H9 (cell line): Measurements from ENCODE around the gene ATP13A1. TPM values are rescaled to one million over a fixed set of nuclear protein-coding genes. Genes with fewer than 3 reads are reported as not detected.

ENCODE experiments used
- DNase-seq: peaks from one replicate; pipeline ENCODE4 v3.0.0-alpha.2; 2017
- H2AFZ ChIP-seq: one replicate; pipeline ENCODE4 v1.6.1; 2013; ENCODE audit warnings: mild to moderate bottlenecking, low read length, control low read depth, moderate library complexity
- H2AK5ac ChIP-seq: 2 replicates; pipeline ENCODE4 v1.6.1; 2013; ENCODE audit warnings: low read length, control low read depth, mixed read lengths; ENCODE audit not compliant: insufficient read length
- H2BK120ac ChIP-seq: one replicate; pipeline ENCODE4 v1.6.1; 2013; ENCODE audit warnings: low read depth, mild to moderate bottlenecking, low read length, control low read depth, inconsistent platforms; ENCODE audit not compliant: poor library complexity, severe bottlenecking
- H2BK12ac ChIP-seq: 2 replicates; pipeline ENCODE4 v1.6.1; 2013; ENCODE audit warnings: low read length, control low read depth, mixed read lengths, low read depth; ENCODE audit not compliant: insufficient read length
- H2BK15ac ChIP-seq: 2 replicates; pipeline ENCODE4 v1.6.1; 2013; ENCODE audit warnings: low read depth, low read length, control low read depth
- H2BK20ac ChIP-seq: one replicate; pipeline ENCODE4 v1.6.1; 2013; ENCODE audit warnings: low read depth, mild to moderate bottlenecking, low read length, control low read depth, inconsistent platforms; ENCODE audit not compliant: poor library complexity, severe bottlenecking
- H2BK5ac ChIP-seq: 2 replicates; pipeline ENCODE4 v1.6.1; 2013; ENCODE audit warnings: low read length, control low read depth, mixed read lengths; ENCODE audit not compliant: insufficient read length
- H3K14ac ChIP-seq: 2 replicates; pipeline ENCODE4 v1.6.1; 2013; ENCODE audit warnings: low read length, control low read depth; ENCODE audit not compliant: insufficient read depth
- H3K18ac ChIP-seq: 2 replicates; pipeline ENCODE4 v1.6.1; 2013; ENCODE audit warnings: low read depth, mild to moderate bottlenecking, mixed read lengths, low read length, control low read depth; ENCODE audit not compliant: insufficient read length
- H3K23ac ChIP-seq: 2 replicates; pipeline ENCODE4 v1.6.1; 2013; ENCODE audit warnings: low read length, control low read depth, mixed read lengths, low read depth; ENCODE audit not compliant: insufficient read length
- H3K23me2 ChIP-seq: 2 replicates; pipeline ENCODE4 v1.6.1; 2013; ENCODE audit warnings: low read depth, mild to moderate bottlenecking, mixed read lengths, low read length, control low read depth; ENCODE audit not compliant: insufficient read length, poor library complexity, severe bottlenecking
- H3K27ac ChIP-seq: 2 replicates; pipeline ENCODE4 v1.5.1; 2013; ENCODE audit warnings: low read length, control low read depth, mixed read lengths, low read depth; ENCODE audit not compliant: insufficient read length
- H3K27me3 ChIP-seq: 2 replicates; pipeline ENCODE4 v1.6.1; 2013; ENCODE audit warnings: low read length, control low read depth, inconsistent platforms; ENCODE audit not compliant: insufficient read depth
- H3K4ac ChIP-seq: 2 replicates; pipeline ENCODE4 v1.6.1; 2013; ENCODE audit warnings: low read depth, mild to moderate bottlenecking, control low read depth, inconsistent platforms, low read length, moderate library complexity
- H3K4me1 ChIP-seq: 2 replicates; pipeline ENCODE4 v1.6.1; 2013; ENCODE audit warnings: low read length, control low read depth, inconsistent platforms; ENCODE audit not compliant: insufficient read depth
- H3K4me2 ChIP-seq: 2 replicates; pipeline ENCODE4 v1.6.1; 2013; ENCODE audit warnings: low read length, control low read depth, mixed read lengths; ENCODE audit not compliant: insufficient read length, insufficient read depth
- H3K56ac ChIP-seq: 2 replicates; pipeline ENCODE4 v1.6.1; 2013; ENCODE audit warnings: low read depth, mild to moderate bottlenecking, mixed read lengths, low read length, control low read depth; ENCODE audit not compliant: insufficient read length
- H3K79me1 ChIP-seq: 2 replicates; pipeline ENCODE4 v1.6.1; 2013; ENCODE audit warnings: low read depth, mild to moderate bottlenecking, moderate library complexity, low read length, control low read depth, inconsistent platforms; ENCODE audit not compliant: insufficient read depth, poor library complexity, severe bottlenecking
- H3K79me2 ChIP-seq: 2 replicates; pipeline ENCODE4 v1.6.1; 2013; ENCODE audit warnings: low read length, control low read depth, inconsistent platforms; ENCODE audit not compliant: insufficient read depth
- H3K9ac ChIP-seq: 2 replicates; pipeline ENCODE4 v1.6.1; 2013; ENCODE audit warnings: low read length, control low read depth, mixed read lengths; ENCODE audit not compliant: insufficient read length; ENCODE audit errors: extremely low read depth
- H3K9me3 ChIP-seq: one replicate; pipeline ENCODE4 v1.6.1; 2013; ENCODE audit warnings: low read depth, low read length, inconsistent platforms; ENCODE audit not compliant: control insufficient read depth
- H3T11ph ChIP-seq: one replicate; pipeline ENCODE4 v1.6.1; 2013; ENCODE audit warnings: mild to moderate bottlenecking, low read length, control low read depth, inconsistent platforms
- H4K20me1 ChIP-seq: one replicate; pipeline ENCODE4 v1.6.1; 2013; ENCODE audit not compliant: control insufficient read depth, insufficient read length, insufficient read depth
- H4K5ac ChIP-seq: 2 replicates; pipeline ENCODE4 v1.6.1; 2013; ENCODE audit warnings: low read depth, mild to moderate bottlenecking, mixed read lengths, low read length, control low read depth; ENCODE audit not compliant: insufficient read length
- H4K8ac ChIP-seq: replicated peaks from 2 replicates; pipeline ENCODE4 v1.6.1; 2013; ENCODE audit warnings: low read length, control low read depth, mixed read lengths, low read depth; ENCODE audit not compliant: insufficient read length
- H4K91ac ChIP-seq: 2 replicates; pipeline ENCODE4 v1.6.1; 2013; ENCODE audit warnings: low read depth, mild to moderate bottlenecking, moderate library complexity, mixed read lengths, low read length, control low read depth; ENCODE audit not compliant: insufficient read length
- H3K27ac Mint-ChIP-seq, 3 experiments: 2 replicates in 2 of 3; 3 replicates in 1 of 3; pipeline ENCODE4 v1.8.0; 2020 to 2021; ENCODE audit warnings: mixed read lengths in 3 of 3, mild to moderate bottlenecking in 1 of 3, moderate library complexity in 1 of 3
- H3K27me3 Mint-ChIP-seq: 2 replicates; pipeline ENCODE4 v1.8.0; 2021; ENCODE audit warnings: low read depth, mild to moderate bottlenecking, moderate library complexity, mixed read lengths
- H3K36me3 Mint-ChIP-seq, 3 experiments: 2 replicates in 2 of 3; 3 replicates in 1 of 3; pipeline ENCODE4 v1.8.0; 2020 to 2021; ENCODE audit warnings: low read depth in 3 of 3, mixed read lengths in 3 of 3; ENCODE audit not compliant: insufficient read depth in 1 of 3
- H3K4me1 Mint-ChIP-seq, 2 experiments: 2 replicates each; pipeline ENCODE4 v1.8.0; 2020; ENCODE audit warnings: mixed read lengths in 2 of 2
- H3K4me3 Mint-ChIP-seq, 2 experiments: 2 replicates in 1 of 2; 3 replicates in 1 of 2; pipeline ENCODE4 v1.8.0; 2020 to 2021; ENCODE audit warnings: mild to moderate bottlenecking in 2 of 2, mixed read lengths in 2 of 2, moderate library complexity in 1 of 2
- H3K9me3 Mint-ChIP-seq, 2 experiments: 2 replicates in 1 of 2; 3 replicates in 1 of 2; pipeline ENCODE4 v1.8.0; 2020; ENCODE audit warnings: mild to moderate bottlenecking in 2 of 2, mixed read lengths in 2 of 2, moderate library complexity in 1 of 2
- CTCF ChIP-seq: fragments of 200-600 bp; sonication (generic); conservative IDR thresholded peaks from 3 replicates; pipeline ENCODE4 v1.8.0; 2021; ENCODE audit warnings: antibody characterized with exemption, mild to moderate bottlenecking
- WGBS: extraction: QIAGEN DNeasy Blood & Tissue Kit; methylation state at CpG from one replicate; pipeline ENCODE4 v1.1.7; 2013; ENCODE audit warnings: missing lambda C conversion rate, low lambda C conversion rate, mixed read lengths; ENCODE audit not compliant: insufficient read length; ENCODE audit errors: extremely low coverage; 5-methylcytosine and 5-hydroxymethylcytosine counted together
- total RNA-seq: library from RNA; stranded (reverse); gene quantifications from 2 replicates; pipeline ENCODE4 v1.2.1, GENCODE V29; 2021

ATP13A1 gene
- total RNA-seq, 1 experiment from 2014 or later = 67.8 TPM

- no peak for TF ChIP-seq CTCF
Observed at GRCh38 chr19:19687090-19687489, 23.6 kb upstream of the ATP13A1 start.

More at GRCh38 chr19:19687090-19687489, 23.6 kb upstream of the ATP13A1 start:
- Mint-ChIP-seq H3K4me1 (no peaks in the 10 kb centered on the region), H3K27me3 (no peaks in the 10 kb centered on the region), H3K9me3 (peaks cover 3 to 10% of the 10 kb centered on the region in 2 experiments; a peak in 4 of 5 replicates), H3K4me3 (no peak overlapping the region), H3K36me3 (peaks cover 20 to 26% (median 22%) of the 10 kb centered on the region in 3 experiments), H3K27ac (no peak overlapping the region)
- no peak overlapping the region for H2BK15ac ChIP-seq
- DNase-seq = no peak
- H3K4ac ChIP-seq = no peak overlapping the region
- no peak overlapping the region for H2AK5ac ChIP-seq
- no peaks in the 10 kb centered on the region for H3K23me2 ChIP-seq
- no peaks in the 10 kb centered on the region for H3K27me3 ChIP-seq
- H4K8ac ChIP-seq = no peak overlapping the region
- no peak overlapping the region for H3K14ac ChIP-seq
- H3K23ac ChIP-seq = no peak overlapping the region
- no peak overlapping the region for H2BK5ac ChIP-seq
- H3K4me1 ChIP-seq = no peaks in the 10 kb centered on the region
- no peak overlapping the region for H2BK120ac ChIP-seq
- H3K4me2 ChIP-seq = no peak overlapping the region
- WGBS = no CpG with 5 or more reads among the region's 3 CpGs
- H4K5ac ChIP-seq = no peak overlapping the region
- no peaks in the 10 kb centered on the region for H3K79me1 ChIP-seq
- no peak overlapping the region for H2BK20ac ChIP-seq
- no peak overlapping the region for H4K91ac ChIP-seq
- no peak overlapping the region for H2AFZ ChIP-seq
- H3K9me3 ChIP-seq = no peaks in the 10 kb centered on the region
- no peak overlapping the region for H3K27ac ChIP-seq
- no peak overlapping the region for H3K56ac ChIP-seq
- H3K18ac ChIP-seq = no peak overlapping the region
- H3K79me2 ChIP-seq = no peaks in the 10 kb centered on the region
- no peak overlapping the region for H2BK12ac ChIP-seq
- H3K9ac ChIP-seq = no peak overlapping the region
- H3T11ph ChIP-seq = no peak overlapping the region
- H4K20me1 ChIP-seq = no peaks in the 10 kb centered on the region
